GM06990 (cell line): ENCODE data around the gene LCE1C.

ENCODE experiments used
- DNase-seq: peaks from one replicate; pipeline ENCODE4 v3.0.0-alpha.2; 2011; ENCODE audit not compliant: insufficient read length; ENCODE audit errors: extremely low read depth
- H3K27me3 ChIP-seq: replicated peaks from 2 replicates; pipeline ENCODE4 v1.6.0; 2011; ENCODE audit warnings: low read length; ENCODE audit not compliant: control insufficient read depth, insufficient read depth
- H3K36me3 ChIP-seq: 2 replicates; pipeline ENCODE4 v1.5.1; 2011; ENCODE audit warnings: low read length; ENCODE audit not compliant: control insufficient read depth, insufficient read depth
- H3K4me3 ChIP-seq: replicated peaks from 2 replicates; pipeline ENCODE4 v1.5.1; 2011; ENCODE audit warnings: low read depth, mild to moderate bottlenecking, control low read depth, low read length
- CTCF ChIP-seq: IDR thresholded peaks from 2 replicates; pipeline ENCODE4 v1.5.1; 2011; ENCODE audit warnings: low read length, control low read depth, mild to moderate bottlenecking, inconsistent platforms; ENCODE audit not compliant: insufficient read depth, poor library complexity, severe bottlenecking

Gene LCE1C

GRCh38 chr1:152776361-152776760, 30.1 kb downstream of the LCE1C start:
- H3K36me3 ChIP-seq, result no peaks in the 10 kb centered on the region
- DNase-seq, result no peak
- H3K4me3 ChIP-seq, result no peak overlapping the region
- TF ChIP-seq CTCF, result no peak
- no peaks in the 10 kb centered on the region; the same call in 1 of the 2 replicates for H3K27me3 ChIP-seq

- Histone ChIP-seq H3K4me3 (no peak within 1 kb of the TSS), H3K36me3 (no peaks in the 10 kb centered on the region), H3K27me3 (no peaks in the 10 kb centered on the region; the same call in 1 of the 2 replicates)
- TF ChIP-seq CTCF, result peak; percentile 22
- no peak for DNase-seq
Measured at GRCh38 chr1:152774875-152775274, 31.6 kb downstream of the LCE1C start, which contains the start of gene LCE1F. TSS of gene LCE1F (plus strand) at chr1:152775140. CDS start at chr1:152776372, 1,232 bp downstream.

GRCh38 chr1:152770411-152770810, 36.0 kb downstream of the LCE1C start:
- TF ChIP-seq CTCF, result no peak
- Histone ChIP-seq H3K36me3 (no peaks in the 10 kb centered on the region), H3K4me3 (no peak overlapping the region), H3K27me3 (no peaks in the 10 kb centered on the region; the same call in 1 of the 2 replicates)
- no peak for DNase-seq

- no peak for TF ChIP-seq CTCF
- DNase-seq, result no peak
- no peak overlapping the region for H3K4me3 ChIP-seq
- no peaks in the 10 kb centered on the region for H3K36me3 ChIP-seq
- no peaks in the 10 kb centered on the region; the same call in 1 of the 2 replicates for H3K27me3 ChIP-seq
Measured at GRCh38 chr1:152768847-152769533, 37.5 kb downstream of the LCE1C start.

GRCh38 chr1:152761609-152762213, 44.7 kb downstream of the LCE1C start:
- TF ChIP-seq CTCF, result no peak
- H3K27me3 ChIP-seq, result no peaks in the 10 kb centered on the region; the same call in none of the 2 replicates
- no peak overlapping the region for H3K4me3 ChIP-seq
- DNase-seq, result no peak
- no peaks in the 10 kb centered on the region for H3K36me3 ChIP-seq
